ENCODE measurements around the gene LAP3.

GRCh38 chr4:17614416-17615299 is 37.7 kb downstream of the LAP3 start, which contains the start of gene MED28:
- TF ChIP-seq EZH2 (IDR thresholded peaks at IDR 0.05), result no peak
- peak; percentile 86 for TF ChIP-seq POLR2AphosphoS5 (IDR thresholded peaks at IDR 0.05; ENCODE audit: borderline replicate concordance, low read depth, low read length)

Measured in SK-N-MC (cell line).